Type B pancreatic cell (in vitro differentiated cells): ENCODE results near the gene USP49. TPM values are rescaled to one million over a fixed set of nuclear protein-coding genes. Genes with fewer than 3 reads are reported as not detected.

ENCODE experiments used
- DNase-seq: peaks from one replicate; pipeline ENCODE4 v3.0.0; 2021; ENCODE audit warnings: mixed read lengths; ENCODE audit not compliant: unreplicated experiment; ENCODE audit errors: extremely low spot score
- H3K27ac Mint-ChIP-seq: 2 replicates; pipeline ENCODE4 v1.8.0; 2021; ENCODE audit warnings: mild to moderate bottlenecking, mixed read lengths
- H3K27me3 Mint-ChIP-seq: 2 replicates; pipeline ENCODE4 v1.8.0; 2021; ENCODE audit warnings: mixed read lengths
- H3K36me3 Mint-ChIP-seq: 2 replicates; pipeline ENCODE4 v1.8.0; 2021; ENCODE audit warnings: mixed read lengths
- H3K4me1 Mint-ChIP-seq: one replicate; pipeline ENCODE4 v1.8.0; 2021; ENCODE audit warnings: mixed read lengths; ENCODE audit not compliant: unreplicated experiment
- H3K4me3 Mint-ChIP-seq: 2 replicates; pipeline ENCODE4 v1.8.0; 2021; ENCODE audit warnings: mild to moderate bottlenecking, mixed read lengths
- H3K9me3 Mint-ChIP-seq: 2 replicates; pipeline ENCODE4 v1.8.0; 2021; ENCODE audit warnings: mixed read lengths
- total RNA-seq: library from RNA; stranded (reverse); gene quantifications from 2 replicates; pipeline ENCODE4 v1.2.1, GENCODE V29; 2021; ENCODE audit warnings: low replicate concordance
- TF ChIP-seq, protein P1 (sequence below): fragments of 200-600 bp; sonication (generic); conservative IDR thresholded peaks from 2 replicates; pipeline ENCODE4 v1.5.0; 2021; ENCODE audit warnings: antibody characterized with exemption, mild to moderate bottlenecking

USP49 gene
- total RNA-seq, 1 donor from 2014 or later, result 13.2 TPM

DNA sequence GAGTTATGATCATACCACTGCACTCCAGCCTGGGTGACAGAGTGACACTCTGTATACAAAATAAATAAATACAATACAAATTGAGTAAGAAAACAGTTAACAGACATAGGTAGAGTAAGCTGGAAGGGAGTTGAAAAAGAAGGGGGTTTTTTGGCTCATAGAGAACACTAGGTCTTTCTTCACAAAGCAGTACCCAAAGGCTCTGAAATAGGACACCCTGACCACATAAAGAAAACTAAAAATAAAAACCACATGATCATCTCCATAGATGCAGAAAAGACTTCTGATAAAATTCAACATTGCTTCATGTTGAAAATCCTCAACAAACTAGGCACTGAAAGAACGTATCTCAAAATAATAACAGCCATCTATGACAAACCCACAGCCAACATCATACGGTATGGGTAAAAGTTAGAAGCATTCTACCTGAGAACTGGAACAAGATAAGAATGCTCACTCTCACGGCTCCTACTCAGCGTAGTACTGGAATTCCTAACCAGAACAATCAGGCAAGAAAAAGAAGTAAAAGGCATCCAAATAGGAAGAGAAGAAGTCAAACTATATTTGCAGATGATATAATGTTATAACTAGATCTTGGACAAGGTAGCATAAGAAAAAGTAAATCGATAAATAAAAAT is 59.0 kb downstream of the USP49 start:
- Mint-ChIP-seq H3K4me1 (no peaks in the 10 kb centered on the region), H3K36me3 (no peaks in the 10 kb centered on the region), H3K27ac (no peak overlapping the region), H3K9me3 (no peaks in the 10 kb centered on the region), H3K4me3 (no peak overlapping the region), H3K27me3 (no peaks in the 10 kb centered on the region)
- no peak for DNase-seq
- TF ChIP-seq, protein P1, sequence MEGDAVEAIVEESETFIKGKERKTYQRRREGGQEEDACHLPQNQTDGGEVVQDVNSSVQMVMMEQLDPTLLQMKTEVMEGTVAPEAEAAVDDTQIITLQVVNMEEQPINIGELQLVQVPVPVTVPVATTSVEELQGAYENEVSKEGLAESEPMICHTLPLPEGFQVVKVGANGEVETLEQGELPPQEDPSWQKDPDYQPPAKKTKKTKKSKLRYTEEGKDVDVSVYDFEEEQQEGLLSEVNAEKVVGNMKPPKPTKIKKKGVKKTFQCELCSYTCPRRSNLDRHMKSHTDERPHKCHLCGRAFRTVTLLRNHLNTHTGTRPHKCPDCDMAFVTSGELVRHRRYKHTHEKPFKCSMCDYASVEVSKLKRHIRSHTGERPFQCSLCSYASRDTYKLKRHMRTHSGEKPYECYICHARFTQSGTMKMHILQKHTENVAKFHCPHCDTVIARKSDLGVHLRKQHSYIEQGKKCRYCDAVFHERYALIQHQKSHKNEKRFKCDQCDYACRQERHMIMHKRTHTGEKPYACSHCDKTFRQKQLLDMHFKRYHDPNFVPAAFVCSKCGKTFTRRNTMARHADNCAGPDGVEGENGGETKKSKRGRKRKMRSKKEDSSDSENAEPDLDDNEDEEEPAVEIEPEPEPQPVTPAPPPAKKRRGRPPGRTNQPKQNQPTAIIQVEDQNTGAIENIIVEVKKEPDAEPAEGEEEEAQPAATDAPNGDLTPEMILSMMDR, result no peak

DNA sequence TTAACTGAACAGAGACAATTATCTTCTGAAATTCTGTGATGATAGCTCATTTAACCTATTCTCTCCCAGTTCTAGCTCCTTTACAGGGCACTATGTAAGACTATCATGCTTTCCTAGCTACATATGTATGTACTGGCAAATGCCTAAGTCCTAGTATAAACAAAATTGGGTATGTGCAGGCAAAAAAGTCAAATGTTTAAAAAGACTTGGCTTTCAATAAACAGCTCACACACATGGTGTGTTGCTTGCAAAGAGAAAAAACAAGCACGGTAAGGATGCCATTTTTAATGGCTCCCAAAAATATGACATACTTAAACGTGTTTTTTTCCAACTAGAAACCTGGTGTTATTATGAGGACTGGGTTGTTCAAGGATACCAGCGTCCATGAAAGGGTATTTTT is 62.9 kb downstream of the USP49 start:
- TF ChIP-seq, protein P1, result no peak
- H3K4me3 Mint-ChIP-seq, result no peak overlapping the region
- H3K9me3 Mint-ChIP-seq, result no peaks in the 10 kb centered on the region
- H3K27ac Mint-ChIP-seq, result no peak overlapping the region
- DNase-seq, result no peak
- H3K36me3 Mint-ChIP-seq, result no peaks in the 10 kb centered on the region
- no peaks in the 10 kb centered on the region for H3K27me3 Mint-ChIP-seq
- H3K4me1 Mint-ChIP-seq, result no peaks in the 10 kb centered on the region

DNA sequence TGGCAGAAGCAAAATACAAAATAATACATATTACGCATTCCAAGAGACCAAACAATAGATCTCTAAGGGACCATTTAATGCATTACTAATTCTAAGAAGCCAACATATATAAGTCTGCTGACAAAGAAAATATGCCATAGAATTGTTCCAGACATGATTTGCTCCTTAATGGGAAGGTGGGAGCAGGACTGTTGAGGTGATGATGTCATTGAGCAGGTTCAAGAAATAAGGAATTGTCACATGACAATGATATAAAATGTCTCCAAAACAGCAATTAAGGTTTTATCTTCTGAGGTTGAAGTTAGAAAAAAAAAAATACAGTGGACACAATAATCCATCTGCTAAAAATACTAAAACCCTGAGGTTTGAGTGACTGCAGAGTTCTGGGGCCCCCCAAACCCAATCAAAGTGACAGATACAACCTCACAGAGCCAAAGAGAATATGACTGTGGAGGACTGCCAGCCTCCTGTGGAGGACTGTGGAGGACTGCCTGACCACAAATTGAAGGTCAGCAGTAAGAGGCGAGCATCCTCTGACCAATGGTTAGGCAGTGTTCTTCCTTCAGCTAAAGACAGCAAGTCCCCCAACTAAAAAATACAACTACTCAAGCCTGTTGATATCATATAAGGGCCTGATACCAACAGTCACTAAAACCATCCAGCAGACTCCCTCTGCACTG is 68.7 kb downstream of the USP49 start:
- TF ChIP-seq, protein P1, result no peak
- no peak overlapping the region for H3K4me3 Mint-ChIP-seq
- no peaks in the 10 kb centered on the region for H3K27me3 Mint-ChIP-seq
- no peaks in the 10 kb centered on the region for H3K9me3 Mint-ChIP-seq
- H3K36me3 Mint-ChIP-seq, result no peaks in the 10 kb centered on the region
- DNase-seq, result no peak
- H3K27ac Mint-ChIP-seq, result no peak overlapping the region
- H3K4me1 Mint-ChIP-seq, result no peaks in the 10 kb centered on the region

DNA sequence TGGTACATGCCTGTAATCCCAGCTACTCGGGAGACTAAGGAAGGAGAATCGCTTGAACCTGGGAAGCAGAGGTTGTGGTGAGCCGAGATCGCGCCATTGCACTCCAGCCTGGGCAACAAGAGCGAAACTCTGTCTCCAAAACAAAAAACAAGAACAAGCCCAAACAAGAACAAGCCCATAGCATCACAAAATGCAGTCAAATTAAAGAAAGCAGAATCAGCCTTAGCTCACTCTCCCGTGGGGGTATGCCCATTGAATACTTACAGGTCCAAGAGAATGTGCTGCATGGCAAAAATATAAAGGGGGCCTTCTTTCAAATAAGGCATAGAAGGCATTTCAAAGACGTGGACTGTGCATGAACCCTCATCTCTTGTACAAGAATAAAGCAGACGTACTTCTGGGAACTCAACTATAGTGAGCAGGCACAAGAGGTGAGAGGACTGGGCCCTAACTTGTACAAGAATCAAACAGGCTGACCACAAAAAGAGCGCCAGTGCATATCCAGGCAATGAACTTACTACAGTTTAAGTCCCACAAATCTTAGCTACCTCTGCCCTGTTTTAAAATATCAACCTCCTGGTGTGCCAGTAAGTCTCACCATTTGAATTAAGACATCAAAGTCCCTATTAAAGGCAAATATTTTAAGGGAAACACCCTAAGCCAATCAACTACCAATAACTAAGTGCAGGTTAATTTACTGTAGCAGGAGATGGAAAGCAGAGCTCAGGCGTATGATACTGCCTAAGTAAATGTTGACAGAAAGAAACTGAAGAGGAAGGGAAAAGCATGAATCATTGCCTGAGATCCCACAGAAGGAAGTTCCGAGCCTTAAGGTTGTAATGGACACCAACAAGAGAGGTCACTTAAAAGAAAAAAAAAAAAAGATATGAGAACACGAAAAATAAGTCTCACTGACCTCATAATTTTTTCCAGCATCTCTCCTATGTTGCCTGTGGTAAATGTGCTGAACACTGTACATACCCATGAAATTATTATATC is 70.3 kb downstream of the USP49 start:
- DNase-seq, result no peak
- H3K9me3 Mint-ChIP-seq, result no peaks in the 10 kb centered on the region
- no peaks in the 10 kb centered on the region for H3K4me1 Mint-ChIP-seq
- H3K27me3 Mint-ChIP-seq, result no peaks in the 10 kb centered on the region
- no peaks in the 10 kb centered on the region for H3K36me3 Mint-ChIP-seq
- no peak overlapping the region for H3K27ac Mint-ChIP-seq
- no peak overlapping the region for H3K4me3 Mint-ChIP-seq
- TF ChIP-seq, protein P1, result no peak

DNA sequence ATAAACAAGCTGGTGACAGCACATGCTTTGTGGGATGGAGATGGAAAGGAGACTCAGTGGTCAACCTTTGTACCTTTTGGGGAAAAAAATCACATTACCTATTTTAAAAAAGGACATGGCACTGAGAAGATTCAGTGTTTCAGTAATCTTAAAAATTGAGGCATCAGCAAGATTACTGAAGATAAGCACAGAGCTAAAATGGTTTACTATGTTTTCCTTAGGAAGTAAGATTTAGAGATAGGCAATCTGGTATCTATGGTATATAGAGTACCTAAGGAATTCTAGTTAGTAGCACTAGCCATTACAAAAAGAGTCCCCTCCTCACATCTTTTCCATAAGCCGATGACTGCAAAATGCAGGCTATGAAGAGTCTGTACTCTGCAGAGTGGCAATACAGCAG is 72.0 kb downstream of the USP49 start:
- TF ChIP-seq, protein P1, result no peak
- Mint-ChIP-seq H3K27ac (no peak overlapping the region), H3K4me3 (no peak overlapping the region), H3K9me3 (no peaks in the 10 kb centered on the region), H3K4me1 (no peaks in the 10 kb centered on the region), H3K36me3 (no peaks in the 10 kb centered on the region), H3K27me3 (no peaks in the 10 kb centered on the region)
- no peak for DNase-seq
